Skeletal muscle tissue (tissue), 4 donors: ENCODE measurements around the gene U2SURP. TPM values are rescaled to one million over a fixed set of nuclear protein-coding genes. Genes with fewer than 3 reads are reported as not detected.
"Not testable (repeated sequence)": the region's sequence is repeated elsewhere in the genome, so short reads cannot be mapped to it uniquely, and the experiment has no call there.

Source experiments
- H3K27ac ChIP-seq: one replicate; pipeline ENCODE4 v1.7.0; 2013; ENCODE audit warnings: mild to moderate bottlenecking, low read depth, low read length, inconsistent platforms
- H3K27me3 ChIP-seq, 3 donors: one replicate each; pipeline ENCODE4 v1.7.0; 2013; ENCODE audit warnings: low read length in 3 of 3; ENCODE audit not compliant: control insufficient read depth in 3 of 3, insufficient read depth in 3 of 3
- H3K36me3 ChIP-seq, 3 donors: one replicate each; pipeline ENCODE4 v1.7.0; 2013; ENCODE audit warnings: low read length in 3 of 3; ENCODE audit not compliant: control insufficient read depth in 3 of 3, insufficient read depth in 3 of 3
- H3K4me1 ChIP-seq, 3 donors: one replicate each; pipeline ENCODE4 v1.7.0; 2013; ENCODE audit warnings: low read length in 3 of 3, mild to moderate bottlenecking in 3 of 3; ENCODE audit not compliant: control insufficient read depth in 3 of 3, insufficient read depth in 3 of 3
- H3K4me3 ChIP-seq, 3 donors: one replicate each; pipeline ENCODE4 v1.7.0; 2013; ENCODE audit warnings: low read length in 3 of 3
- H3K9ac ChIP-seq, 3 donors: one replicate each; pipeline ENCODE4 v1.7.0; 2013; ENCODE audit warnings: low read length in 3 of 3, mild to moderate bottlenecking in 3 of 3, moderate library complexity in 2 of 3, low read depth in 1 of 3
- H3K9me3 ChIP-seq, 3 donors: one replicate each; pipeline ENCODE4 v1.7.0; 2013; ENCODE audit warnings: low read length in 3 of 3; ENCODE audit not compliant: control insufficient read depth in 3 of 3
- total RNA-seq: library from RNA; depleted of rRNA; stranded (reverse); fragments of >200 nt; gene quantifications from one replicate; pipeline ENCODE4 v1.2.3, GENCODE V29; 2014
- donor health status: Osteomylitis.

Gene U2SURP
- total RNA-seq, 1 donor from 2014 or later, result 47.5 TPM

DNA sequence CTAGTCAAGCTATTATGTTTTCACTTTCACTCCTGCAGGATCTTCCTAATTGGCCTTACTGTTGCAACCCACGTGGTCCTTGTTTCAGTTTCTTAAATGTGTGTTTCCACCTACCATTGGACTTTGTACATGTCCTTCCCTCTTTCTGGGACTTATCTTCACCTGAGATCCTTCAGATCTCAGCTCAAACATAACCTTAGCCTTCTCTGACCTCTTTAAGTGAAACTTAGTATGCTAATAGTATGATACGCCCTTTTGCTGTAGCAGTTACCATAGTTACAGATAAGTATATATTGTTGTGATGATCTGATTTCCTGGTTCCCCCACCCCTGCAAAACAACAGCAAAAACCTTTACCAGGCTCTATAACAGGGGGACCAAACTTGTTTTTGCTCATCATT, 35.2 kb downstream of the U2SURP start:
- H3K9me3 ChIP-seq, result no peaks in the 10 kb centered on the region
- no peak overlapping the region for H3K4me3 ChIP-seq
- peaks cover 0 to 2% (median 0%) of the 10 kb centered on the region in 3 donors for H3K4me1 ChIP-seq
- peaks cover 15 to 45% (median 29%) of the 10 kb centered on the region in 3 donors for H3K36me3 ChIP-seq
- H3K9ac ChIP-seq, result no peak overlapping the region
- H3K27me3 ChIP-seq, result no peaks in the 10 kb centered on the region
- no peak overlapping the region for H3K27ac ChIP-seq

DNA sequence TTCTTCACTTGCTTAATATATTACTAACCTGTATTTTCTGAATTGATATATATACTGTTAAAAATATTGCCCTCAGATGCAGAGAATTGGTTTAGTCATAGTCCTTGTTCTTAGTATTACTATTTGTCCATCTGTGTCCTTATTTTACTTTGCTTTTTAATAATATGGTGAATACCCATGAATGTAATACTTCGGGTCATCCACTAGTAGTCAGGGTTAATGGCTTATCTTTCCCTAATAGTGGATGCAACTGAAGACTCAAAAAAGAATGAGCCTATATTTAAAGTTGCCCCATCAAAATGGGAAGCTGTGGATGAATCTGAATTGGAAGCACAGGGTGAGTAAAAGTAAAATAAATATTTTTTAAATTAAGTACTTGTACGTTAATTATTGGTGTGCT, 36.5 kb downstream of the U2SURP start:
- Histone ChIP-seq H3K4me3 (no peak overlapping the region), H3K9me3 (no peaks in the 10 kb centered on the region), H3K27ac (no peak overlapping the region), H3K9ac (no peak overlapping the region), H3K27me3 (no peaks in the 10 kb centered on the region), H3K36me3 (peaks cover 15 to 40% (median 26%) of the 10 kb centered on the region in 3 donors), H3K4me1 (no peaks in the 10 kb centered on the region)

DNA sequence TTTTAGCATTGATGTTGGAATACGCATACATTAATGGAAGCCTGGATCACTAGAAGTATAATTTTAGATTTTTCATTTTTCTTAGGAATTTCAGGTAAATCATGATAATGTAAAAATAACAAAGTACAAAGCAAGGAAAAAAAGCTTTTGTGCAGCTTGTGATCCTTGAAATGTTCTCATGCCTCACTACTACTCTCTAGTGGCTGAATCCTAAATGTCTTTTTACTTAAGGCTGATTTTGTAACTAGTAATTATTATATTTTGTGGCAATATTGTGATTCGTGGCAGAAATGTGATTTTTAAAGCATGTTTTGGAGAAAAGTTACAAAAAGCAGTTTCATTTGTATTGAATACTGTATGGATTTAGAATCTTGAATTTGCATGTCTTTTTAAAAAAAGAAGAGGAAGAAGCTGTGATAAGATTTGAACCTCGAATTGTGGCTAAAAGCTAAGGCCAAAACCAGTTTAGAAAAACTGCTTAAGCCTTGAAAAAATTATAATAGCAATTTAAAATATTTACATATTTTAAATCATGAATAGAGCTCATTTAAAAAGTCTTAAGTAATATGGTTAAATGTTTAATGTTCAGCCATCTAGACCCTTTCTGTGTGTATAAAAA, 39.0 kb downstream of the U2SURP start:
- Histone ChIP-seq H3K27ac (no peak overlapping the region), H3K9me3 (no peaks in the 10 kb centered on the region), H3K4me3 (no peak overlapping the region), H3K4me1 (no peaks in the 10 kb centered on the region), H3K36me3 (peaks cover 27 to 41% (median 35%) of the 10 kb centered on the region in 3 donors), H3K9ac (no peak overlapping the region), H3K27me3 (no peaks in the 10 kb centered on the region)

DNA sequence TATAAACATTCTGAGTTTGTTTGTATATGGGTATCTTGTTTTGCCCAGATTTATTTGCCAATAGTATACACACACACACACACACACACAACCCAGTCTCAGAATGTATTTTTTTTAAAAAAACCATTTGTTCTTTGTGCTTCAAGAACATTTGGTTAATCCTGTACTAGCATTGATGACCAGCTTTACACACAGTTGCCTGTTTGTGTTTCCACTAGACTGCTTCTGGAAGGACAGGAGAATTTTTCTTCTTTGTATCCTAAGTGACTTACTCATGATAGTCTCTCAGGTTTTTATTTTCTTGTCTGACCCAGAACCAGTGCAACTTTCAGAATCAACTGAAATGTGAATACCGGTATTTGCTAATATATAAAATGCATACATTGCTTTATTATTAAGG, 40.5 kb downstream of the U2SURP start:
- H3K4me3 ChIP-seq, result no peak overlapping the region
- no peaks in the 10 kb centered on the region for H3K9me3 ChIP-seq
- no peaks in the 10 kb centered on the region for H3K27me3 ChIP-seq
- no peaks in the 10 kb centered on the region for H3K4me1 ChIP-seq
- no peak overlapping the region for H3K9ac ChIP-seq
- H3K36me3 ChIP-seq, result peaks cover 23 to 39% (median 34%) of the 10 kb centered on the region in 3 donors
- H3K27ac ChIP-seq, result no peak overlapping the region

DNA sequence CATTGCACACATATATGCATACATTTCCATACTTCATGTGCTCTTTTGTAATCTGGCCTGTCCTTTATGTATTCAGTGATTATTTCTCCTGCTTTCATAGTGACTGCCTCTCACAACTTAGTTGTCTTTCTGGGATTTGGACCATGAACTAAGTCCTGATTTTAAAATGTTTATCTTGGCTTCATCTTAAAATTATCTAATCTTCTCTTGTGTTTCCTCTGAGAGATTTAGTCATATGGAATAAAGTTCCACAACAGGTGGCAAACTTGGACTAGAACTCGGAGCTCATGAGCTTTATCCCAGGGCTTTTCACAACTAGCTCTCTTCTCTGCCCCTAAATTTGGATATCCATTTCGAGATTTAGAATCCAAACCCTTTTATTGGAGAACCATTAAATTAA, 44.3 kb downstream of the U2SURP start:
- Histone ChIP-seq H3K36me3 (peaks cover 21 to 33% (median 32%) of the 10 kb centered on the region in 3 donors), H3K9me3 (no peaks in the 10 kb centered on the region), H3K4me3 (no peak overlapping the region), H3K27ac (no peak overlapping the region), H3K4me1 (no peaks in the 10 kb centered on the region), H3K27me3 (no peaks in the 10 kb centered on the region), H3K9ac (no peak overlapping the region)

DNA sequence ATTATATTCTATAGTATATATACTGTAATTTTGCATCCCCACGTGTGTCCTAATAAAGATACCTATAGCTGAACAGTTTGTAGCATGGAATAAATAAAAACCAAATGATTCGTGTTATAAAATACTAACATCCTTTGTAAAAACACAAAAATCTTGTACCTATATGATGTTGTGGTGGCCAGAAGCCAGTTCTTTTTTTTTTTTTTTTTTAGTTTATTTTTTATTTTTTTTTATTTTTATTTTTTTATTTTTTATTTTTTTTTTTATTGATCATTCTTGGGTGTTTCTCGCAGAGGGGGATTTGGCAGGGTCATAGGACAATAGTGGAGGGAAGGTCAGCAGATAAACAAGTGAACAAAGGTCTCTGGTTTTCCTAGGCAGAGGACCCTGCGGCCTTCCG, 44.7 kb downstream of the U2SURP start:
- not testable (repeated sequence) for H3K9ac ChIP-seq, H3K4me3 ChIP-seq, H3K9me3 ChIP-seq, H3K4me1 ChIP-seq, H3K27me3 ChIP-seq, H3K27ac ChIP-seq
- H3K36me3 ChIP-seq, result peaks cover 21 to 36% (median 36%) of the 10 kb centered on the region in 3 donors

DNA sequence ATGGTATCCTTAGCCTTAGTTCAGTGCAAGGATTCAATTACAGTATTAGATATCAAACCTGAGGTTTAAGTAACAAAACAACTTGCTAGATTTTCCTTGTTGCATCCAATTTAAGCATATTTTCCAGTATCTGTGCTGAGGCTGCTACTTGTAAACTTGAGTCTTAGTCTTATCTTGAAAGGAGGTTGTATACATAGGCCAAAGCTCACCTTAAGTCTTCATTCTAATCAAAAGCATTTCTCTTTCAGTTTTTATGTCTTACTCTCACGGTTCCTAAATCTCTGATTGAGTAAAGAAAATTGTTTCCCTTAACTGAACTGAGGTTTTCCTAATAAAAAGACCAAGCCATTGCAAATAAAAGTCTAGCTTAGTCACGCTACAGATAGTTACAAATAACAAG, 52.6 kb downstream of the U2SURP start:
- Histone ChIP-seq H3K9me3 (no peaks in the 10 kb centered on the region), H3K36me3 (peaks cover 24 to 50% (median 42%) of the 10 kb centered on the region in 3 donors), H3K4me1 (no peaks in the 10 kb centered on the region), H3K4me3 (no peak overlapping the region), H3K27me3 (no peaks in the 10 kb centered on the region), H3K9ac (no peak overlapping the region), H3K27ac (no peak overlapping the region)

DNA sequence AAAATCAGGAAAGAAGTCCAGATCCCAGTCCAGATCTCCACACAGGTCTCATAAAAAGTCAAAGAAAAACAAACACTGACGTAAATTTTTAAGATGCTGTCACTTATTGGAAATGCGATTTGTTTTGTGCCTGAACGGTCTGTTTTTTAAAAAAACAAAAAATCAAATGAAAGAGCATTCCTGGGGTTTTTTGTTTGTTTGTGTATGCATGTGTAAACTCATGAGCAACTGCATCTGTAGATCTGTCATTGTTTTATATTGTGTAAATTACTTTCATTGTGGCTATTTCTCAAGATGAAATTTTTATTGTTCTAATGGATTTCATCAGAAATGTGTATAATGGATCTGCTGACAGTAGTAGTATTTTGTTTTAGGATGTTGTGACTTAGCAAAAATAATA, 55.0 kb downstream of the U2SURP start:
- peaks cover 18 to 37% (median 31%) of the 10 kb centered on the region in 3 donors for H3K36me3 ChIP-seq
- no peaks in the 10 kb centered on the region for H3K4me1 ChIP-seq
- no peaks in the 10 kb centered on the region for H3K27me3 ChIP-seq
- H3K27ac ChIP-seq, result no peak overlapping the region
- H3K9ac ChIP-seq, result no peak overlapping the region
- H3K4me3 ChIP-seq, result no peak overlapping the region
- no peaks in the 10 kb centered on the region for H3K9me3 ChIP-seq

DNA sequence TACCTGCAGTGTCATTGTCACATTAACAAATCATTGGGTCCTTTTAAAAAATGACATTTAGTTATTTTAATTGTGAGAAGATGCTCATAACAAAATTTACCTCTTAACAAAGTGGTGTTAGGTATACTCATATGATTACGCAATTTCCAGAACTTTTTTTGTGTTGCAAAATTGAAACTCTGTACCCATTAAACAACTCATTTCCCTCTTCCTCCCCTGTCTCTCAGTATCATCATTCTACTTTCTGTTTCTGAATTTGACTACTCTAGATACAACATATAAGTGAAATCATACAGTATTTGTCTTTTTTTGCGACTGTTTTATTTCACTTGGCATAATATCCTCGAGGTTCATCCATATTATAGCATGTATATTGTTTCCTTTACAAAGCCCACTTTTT, 59.5 kb downstream of the U2SURP start:
- Histone ChIP-seq H3K27ac (no peak overlapping the region), H3K9ac (no peak overlapping the region), H3K4me3 (no peak overlapping the region), H3K4me1 (no peaks in the 10 kb centered on the region), H3K36me3 (peaks cover 0 to 9% (median 2%) of the 10 kb centered on the region in 3 donors), H3K27me3 (no peaks in the 10 kb centered on the region), H3K9me3 (no peaks in the 10 kb centered on the region)

DNA sequence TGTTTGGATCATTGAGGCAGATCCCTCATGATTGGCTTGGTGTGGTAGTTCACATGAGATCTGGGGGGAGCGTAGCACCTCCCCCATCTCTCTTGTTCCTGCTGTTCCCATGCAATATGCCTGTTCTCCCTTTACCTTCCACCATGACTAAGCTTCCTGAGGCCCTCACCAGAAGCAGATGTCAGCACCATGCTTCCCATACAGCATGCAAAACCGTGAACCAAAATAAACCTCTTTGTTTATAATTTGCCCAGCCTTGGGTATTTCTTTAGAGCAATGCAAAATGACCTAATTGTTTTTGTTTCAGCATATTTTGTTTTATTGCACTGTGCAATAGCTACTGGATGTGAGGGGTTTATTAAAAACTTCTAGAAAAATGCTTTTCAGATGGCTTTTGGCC, 61.6 kb downstream of the U2SURP start:
- Histone ChIP-seq H3K4me3 (no peak overlapping the region), H3K27ac (no peak overlapping the region), H3K4me1 (no peaks in the 10 kb centered on the region), H3K9ac (no peak overlapping the region), H3K27me3 (no peaks in the 10 kb centered on the region), H3K9me3 (no peaks in the 10 kb centered on the region), H3K36me3 (no peaks in the 10 kb centered on the region)
